Measurements from ENCODE around the gene GALNT17.

GALNT17 gene

DNA sequence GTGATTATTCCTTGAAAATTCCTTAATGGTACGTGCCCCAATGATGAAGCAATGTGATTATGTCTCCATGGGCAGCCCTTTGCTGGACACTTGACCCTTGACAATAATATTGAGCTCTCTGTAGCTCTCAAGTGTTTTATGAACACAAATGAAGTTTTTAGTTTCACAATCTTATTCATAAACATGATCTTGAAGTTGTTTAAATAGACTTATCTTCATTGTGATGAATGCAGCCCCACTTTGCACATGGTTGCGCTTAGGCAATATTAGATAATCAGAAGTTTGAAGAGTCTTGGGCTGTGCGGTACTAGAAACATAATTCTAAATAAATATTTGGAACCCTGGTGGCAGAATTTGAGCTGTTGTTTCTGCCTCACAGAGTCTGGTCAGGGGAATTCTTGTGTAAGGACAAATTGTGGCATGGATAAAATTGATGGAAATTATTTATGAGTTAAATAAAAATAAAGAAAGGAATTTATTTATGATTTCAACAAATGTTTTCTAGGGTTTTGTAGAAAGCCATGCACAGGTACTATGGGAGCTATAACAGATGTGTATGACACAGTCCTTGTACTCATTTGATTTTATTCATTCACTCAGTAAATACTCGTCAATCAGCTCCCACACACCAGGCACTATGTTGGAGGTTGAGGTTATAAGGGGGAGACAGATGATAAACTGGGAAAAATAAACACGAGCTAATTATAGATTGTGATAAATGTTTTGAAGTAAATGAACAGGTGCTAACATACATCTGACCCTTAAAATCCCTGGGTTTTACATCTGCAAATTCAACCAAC lies 217.9 kb downstream of the GALNT17 start:
- H3K27me3 Mint-ChIP-seq, result no peaks in the 10 kb centered on the region
- H3K4me3 Mint-ChIP-seq, result no peak overlapping the region
- H3K4me1 Mint-ChIP-seq (ENCODE audit: low read depth in 2 of 2), result no peaks in the 10 kb centered on the region
- ATAC-seq (replicated peaks) (no peak), DNase-seq (no peak)
- no peak overlapping the region for H3K27ac Mint-ChIP-seq
- H3K36me3 Mint-ChIP-seq (ENCODE audit: insufficient read depth), result no peaks in the 10 kb centered on the region
- peaks cover 10 to 25% of the 10 kb centered on the region in 2 donors for H3K9me3 Mint-ChIP-seq

DNA sequence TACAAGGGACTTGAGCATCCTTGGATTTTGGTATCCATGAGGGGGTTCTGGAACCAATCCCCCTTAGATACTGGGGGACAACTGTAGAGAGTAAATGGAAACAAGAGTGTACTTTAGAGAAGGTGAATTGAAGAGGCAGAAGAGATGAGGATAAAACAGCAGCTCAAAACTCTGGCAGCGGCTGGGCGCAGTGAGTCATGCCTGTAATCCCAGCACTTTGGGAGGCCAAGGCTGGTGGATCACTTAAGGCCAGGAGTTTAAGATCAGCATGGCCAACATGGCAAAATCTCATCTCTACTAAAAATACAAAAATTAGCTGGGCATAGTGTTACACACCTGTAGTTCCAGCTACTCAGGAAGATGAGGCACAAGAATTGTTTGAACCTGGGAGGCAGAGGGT lies 218.7 kb downstream of the GALNT17 start:
- no peak overlapping the region for H3K4me3 Mint-ChIP-seq
- no peaks in the 10 kb centered on the region for H3K27me3 Mint-ChIP-seq
- H3K4me1 Mint-ChIP-seq (ENCODE audit: low read depth in 2 of 2), result no peaks in the 10 kb centered on the region
- H3K36me3 Mint-ChIP-seq (ENCODE audit: insufficient read depth), result no peaks in the 10 kb centered on the region
- no peak for DNase-seq
- H3K9me3 Mint-ChIP-seq, result peaks cover 10 to 25% of the 10 kb centered on the region in 2 donors
- H3K27ac Mint-ChIP-seq, result no peak overlapping the region
- ATAC-seq (replicated peaks), result no peak

DNA sequence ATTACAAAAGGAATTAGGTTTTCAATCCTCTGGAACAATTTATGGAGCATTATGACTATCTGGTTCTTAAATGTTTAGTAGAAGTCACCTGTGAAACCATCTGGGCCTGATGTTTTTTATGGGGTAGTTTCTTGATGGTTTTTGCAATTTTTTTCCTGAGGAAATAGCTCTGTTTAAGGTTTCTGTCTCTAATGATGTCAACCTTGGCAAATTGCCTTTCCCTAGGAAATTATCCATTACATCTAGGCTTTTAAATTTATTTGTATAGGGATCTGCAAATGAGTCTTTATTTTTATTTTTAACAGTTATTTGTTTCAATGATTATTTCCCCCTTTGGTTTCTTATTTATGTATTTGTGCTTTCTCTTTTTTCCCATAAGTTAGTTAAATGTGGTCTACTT lies 222.8 kb downstream of the GALNT17 start:
- Mint-ChIP-seq H3K9me3 (peaks cover 12 to 25% of the 10 kb centered on the region in 2 donors), H3K4me3 (no peak overlapping the region), H3K36me3 (ENCODE audit: insufficient read depth) (no peaks in the 10 kb centered on the region), H3K27ac (no peak overlapping the region), H3K4me1 (ENCODE audit: low read depth in 2 of 2) (no peaks in the 10 kb centered on the region), H3K27me3 (no peaks in the 10 kb centered on the region)
- no peak for ATAC-seq (replicated peaks)
- no peak for DNase-seq

DNA sequence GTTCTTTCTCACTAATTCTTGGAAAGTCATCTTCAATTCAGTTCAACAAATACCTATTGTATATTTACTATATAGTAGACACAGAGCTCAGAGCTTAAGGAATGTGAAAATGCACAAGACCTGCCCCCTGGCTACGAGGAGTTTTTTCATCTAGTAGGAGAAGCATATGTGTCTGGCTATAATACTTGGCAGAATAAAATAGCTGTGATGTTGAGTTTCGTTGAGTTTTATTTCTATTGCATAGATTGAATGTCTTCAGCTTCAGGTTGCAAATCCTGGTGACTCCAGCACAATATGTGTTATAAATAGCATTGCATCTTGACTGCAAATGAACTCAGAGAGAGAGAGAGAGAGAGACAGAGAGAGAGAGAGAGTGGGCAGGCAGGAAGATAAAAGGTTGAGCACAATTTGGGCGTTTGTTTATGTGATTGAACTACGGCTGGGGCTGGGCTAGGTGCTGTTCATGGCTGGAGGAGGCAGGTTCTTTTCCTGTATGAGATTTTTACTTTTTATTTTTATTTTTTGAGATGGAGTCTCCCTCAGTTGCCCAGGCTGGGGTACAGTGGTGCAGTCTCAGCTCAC lies 229.6 kb downstream of the GALNT17 start:
- DNase-seq (no peak), ATAC-seq (replicated peaks) (no peak)
- H3K27me3 Mint-ChIP-seq, result no peaks in the 10 kb centered on the region
- H3K36me3 Mint-ChIP-seq (ENCODE audit: insufficient read depth), result no peaks in the 10 kb centered on the region
- H3K4me3 Mint-ChIP-seq, result no peak overlapping the region
- H3K9me3 Mint-ChIP-seq, result peaks cover 12 to 20% of the 10 kb centered on the region in 2 donors
- H3K4me1 Mint-ChIP-seq (ENCODE audit: low read depth in 2 of 2), result no peaks in the 10 kb centered on the region
- H3K27ac Mint-ChIP-seq, result no peak overlapping the region

DNA sequence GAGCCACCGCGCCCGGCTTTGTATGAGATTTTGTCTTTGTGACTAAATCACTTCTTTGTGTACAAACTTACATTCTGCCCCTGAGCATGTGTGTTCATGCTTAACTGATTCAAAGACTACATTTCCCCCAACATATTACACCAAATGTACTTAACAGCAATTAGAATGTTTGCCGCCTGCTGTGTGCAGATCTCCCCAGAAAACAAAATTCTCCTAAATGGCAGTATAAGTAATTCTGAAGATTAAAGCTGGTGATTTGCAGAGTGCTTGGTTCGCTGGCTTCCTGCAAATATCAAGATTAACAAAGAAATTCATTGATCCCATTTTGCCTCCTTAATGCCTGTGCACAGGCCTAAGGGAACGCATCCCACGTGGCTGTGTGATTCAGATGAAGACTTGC lies 230.3 kb downstream of the GALNT17 start:
- H3K27me3 Mint-ChIP-seq, result no peaks in the 10 kb centered on the region
- peaks cover 12 to 20% of the 10 kb centered on the region in 2 donors for H3K9me3 Mint-ChIP-seq
- DNase-seq, result no peak
- no peak overlapping the region for H3K4me3 Mint-ChIP-seq
- H3K4me1 Mint-ChIP-seq (ENCODE audit: low read depth in 2 of 2), result no peaks in the 10 kb centered on the region
- no peaks in the 10 kb centered on the region for H3K36me3 Mint-ChIP-seq (ENCODE audit: insufficient read depth)
- no peak overlapping the region for H3K27ac Mint-ChIP-seq
- no peak for ATAC-seq (replicated peaks)

DNA sequence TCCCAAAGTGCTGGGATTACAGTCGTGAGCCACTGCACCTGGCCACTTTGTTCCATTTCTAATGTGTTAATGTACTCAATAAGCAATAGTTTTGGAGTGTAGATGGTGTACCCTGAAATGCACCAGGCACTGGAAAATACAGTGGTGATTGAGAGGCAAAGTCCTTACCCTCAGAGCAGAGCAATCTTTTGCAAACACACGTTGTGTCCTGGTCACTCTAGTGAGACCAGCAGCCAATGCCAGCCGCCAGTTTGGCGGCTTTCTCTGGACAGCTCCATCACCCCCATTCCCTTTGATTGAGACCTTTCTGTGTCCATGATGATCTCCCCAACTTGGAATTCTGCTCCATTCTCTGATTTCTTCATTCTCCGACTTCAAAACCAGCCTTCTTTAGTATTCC lies 231.3 kb downstream of the GALNT17 start:
- ATAC-seq (replicated peaks), result no peak
- no peak for DNase-seq
- no peaks in the 10 kb centered on the region for H3K4me1 Mint-ChIP-seq (ENCODE audit: low read depth in 2 of 2)
- peaks cover 12 to 20% of the 10 kb centered on the region in 2 donors for H3K9me3 Mint-ChIP-seq
- H3K27ac Mint-ChIP-seq, result no peak overlapping the region
- no peaks in the 10 kb centered on the region for H3K27me3 Mint-ChIP-seq
- H3K4me3 Mint-ChIP-seq, result no peak overlapping the region
- no peaks in the 10 kb centered on the region for H3K36me3 Mint-ChIP-seq (ENCODE audit: insufficient read depth)

DNA sequence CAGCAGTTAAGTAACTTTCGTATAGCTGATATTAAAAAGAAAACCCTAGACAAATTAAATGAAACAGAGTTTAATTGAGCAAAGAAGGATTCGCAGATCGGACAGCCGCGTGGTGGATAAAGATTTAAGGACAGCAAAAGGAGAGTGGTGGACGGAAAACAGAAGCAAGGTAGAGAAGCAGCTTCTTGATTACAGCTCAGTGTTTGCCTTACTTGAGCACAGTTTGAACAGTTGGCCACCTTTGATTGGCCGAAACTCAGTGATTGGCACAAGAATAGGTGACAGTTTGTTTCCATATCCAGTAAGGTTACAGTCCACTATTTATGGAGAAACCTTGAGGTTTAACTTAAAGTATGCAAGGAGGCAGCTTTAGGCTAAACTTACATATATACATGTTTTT lies 231.7 kb downstream of the GALNT17 start:
- no peak for ATAC-seq (replicated peaks)
- Mint-ChIP-seq H3K4me1 (ENCODE audit: low read depth in 2 of 2) (no peaks in the 10 kb centered on the region), H3K27ac (no peak overlapping the region)

DNA sequence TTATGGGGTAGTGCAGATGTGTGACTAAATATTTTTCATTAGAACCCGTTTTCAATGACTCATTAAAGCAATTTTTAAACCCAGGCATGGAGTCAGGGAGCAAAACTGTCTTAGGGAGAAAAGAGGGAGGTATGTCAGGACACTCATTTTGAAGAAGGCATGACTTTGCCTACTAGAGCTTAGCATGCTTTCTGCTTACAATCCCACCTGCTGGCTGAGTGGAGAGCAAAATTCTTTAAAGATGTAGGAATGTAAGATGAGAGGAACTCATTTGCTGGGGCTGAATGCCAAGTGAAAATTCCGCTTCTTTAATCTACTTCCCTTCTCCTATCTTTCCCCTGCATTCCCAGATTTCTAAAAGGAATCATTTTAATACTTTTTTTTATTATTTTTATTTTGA lies 232.6 kb downstream of the GALNT17 start:
- ATAC-seq (replicated peaks) (no peak), DNase-seq (no peak)
- Mint-ChIP-seq H3K4me3 (no peak overlapping the region), H3K9me3 (peaks cover 14 to 20% of the 10 kb centered on the region in 2 donors), H3K4me1 (ENCODE audit: low read depth in 2 of 2) (no peaks in the 10 kb centered on the region), H3K36me3 (ENCODE audit: insufficient read depth) (no peaks in the 10 kb centered on the region), H3K27me3 (no peaks in the 10 kb centered on the region), H3K27ac (no peak overlapping the region)

More for the DNA sequence above, 231.7 kb downstream of the GALNT17 start:
- Mint-ChIP-seq H3K36me3 (ENCODE audit: insufficient read depth) (no peaks in the 10 kb centered on the region), H3K27me3 (no peaks in the 10 kb centered on the region), H3K4me3 (no peak overlapping the region), H3K9me3 (peaks cover 14 to 20% of the 10 kb centered on the region in 2 donors)
- no peak for DNase-seq

DNA sequence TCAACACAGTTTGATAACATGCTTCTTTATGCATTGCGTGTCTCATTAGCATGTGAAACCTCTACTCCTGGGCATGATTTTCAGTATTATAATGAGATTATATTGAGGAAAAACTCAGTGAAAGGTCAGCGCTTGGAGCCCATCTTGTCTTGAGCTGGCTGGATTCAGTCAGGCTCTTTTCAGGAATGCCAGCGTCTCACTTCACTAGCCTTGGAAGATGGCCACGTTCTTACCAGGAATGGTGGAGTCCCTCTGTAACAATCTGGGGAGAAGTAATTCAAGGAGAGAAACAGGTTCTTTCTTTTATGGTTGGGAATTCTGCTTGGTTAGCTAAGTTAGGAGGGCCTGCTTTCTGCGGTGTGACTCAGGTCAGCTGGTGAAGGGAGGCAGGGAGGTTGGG lies 241.0 kb downstream of the GALNT17 start:
- Mint-ChIP-seq H3K27ac (no peak overlapping the region), H3K36me3 (ENCODE audit: insufficient read depth) (no peaks in the 10 kb centered on the region), H3K4me3 (no peak overlapping the region), H3K4me1 (ENCODE audit: low read depth in 2 of 2) (no peaks in the 10 kb centered on the region), H3K27me3 (no peaks in the 10 kb centered on the region), H3K9me3 (peaks cover 15% of the 10 kb centered on the region in 2 donors)
- DNase-seq (no peak), ATAC-seq (replicated peaks) (no peak)

DNA sequence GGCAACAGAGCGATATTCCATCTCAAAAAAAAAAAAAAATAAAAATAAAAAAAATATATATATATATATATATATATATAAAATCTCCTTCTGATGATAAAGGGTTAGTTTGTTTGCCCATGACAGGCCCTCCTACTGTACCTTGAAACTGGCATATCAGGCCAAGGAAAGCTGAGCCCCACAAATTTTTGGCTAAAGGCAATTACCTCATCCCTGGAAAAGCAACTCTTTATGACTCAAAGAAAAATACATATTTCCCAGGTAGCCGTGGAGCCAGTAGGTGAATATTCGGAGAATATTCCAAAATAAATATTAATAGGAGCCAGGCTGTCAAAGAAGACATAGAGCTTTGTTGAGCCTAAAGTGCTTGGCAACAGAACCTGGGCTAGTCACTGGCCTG lies 245.1 kb downstream of the GALNT17 start:
- Mint-ChIP-seq H3K27ac (no peak overlapping the region), H3K4me1 (ENCODE audit: low read depth in 2 of 2) (no peaks in the 10 kb centered on the region), H3K27me3 (no peaks in the 10 kb centered on the region), H3K4me3 (no peak overlapping the region), H3K36me3 (ENCODE audit: insufficient read depth) (no peaks in the 10 kb centered on the region), H3K9me3 (peaks cover 28 to 41% of the 10 kb centered on the region in 2 donors)
- DNase-seq, result no peak
- ATAC-seq (replicated peaks), result no peak

DNA sequence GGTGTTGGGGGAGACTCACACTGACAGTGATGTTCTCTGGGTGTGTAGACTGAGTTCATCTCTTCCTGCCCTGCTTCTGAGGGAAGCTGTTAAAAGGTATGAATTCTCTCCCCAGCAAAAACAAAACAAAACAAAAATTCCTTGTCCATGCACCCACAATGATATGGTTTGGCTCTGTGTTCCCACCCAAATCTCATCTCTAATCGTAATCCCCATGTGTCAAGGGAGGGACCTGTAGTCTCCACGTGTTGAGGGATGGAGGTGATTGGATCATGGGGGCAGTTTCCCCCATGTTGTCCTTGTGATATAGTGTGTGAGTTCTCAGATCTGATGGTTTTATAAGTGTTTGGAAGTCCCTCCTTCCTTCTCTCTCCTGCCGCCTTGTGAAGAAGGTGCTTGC lies 245.5 kb downstream of the GALNT17 start:
- Mint-ChIP-seq H3K36me3 (ENCODE audit: insufficient read depth) (no peaks in the 10 kb centered on the region), H3K4me3 (no peak overlapping the region), H3K9me3 (peaks cover 28 to 41% of the 10 kb centered on the region in 2 donors), H3K27me3 (no peaks in the 10 kb centered on the region), H3K4me1 (ENCODE audit: low read depth in 2 of 2) (no peaks in the 10 kb centered on the region), H3K27ac (no peak overlapping the region)
- DNase-seq (no peak), ATAC-seq (replicated peaks) (no peak)

DNA sequence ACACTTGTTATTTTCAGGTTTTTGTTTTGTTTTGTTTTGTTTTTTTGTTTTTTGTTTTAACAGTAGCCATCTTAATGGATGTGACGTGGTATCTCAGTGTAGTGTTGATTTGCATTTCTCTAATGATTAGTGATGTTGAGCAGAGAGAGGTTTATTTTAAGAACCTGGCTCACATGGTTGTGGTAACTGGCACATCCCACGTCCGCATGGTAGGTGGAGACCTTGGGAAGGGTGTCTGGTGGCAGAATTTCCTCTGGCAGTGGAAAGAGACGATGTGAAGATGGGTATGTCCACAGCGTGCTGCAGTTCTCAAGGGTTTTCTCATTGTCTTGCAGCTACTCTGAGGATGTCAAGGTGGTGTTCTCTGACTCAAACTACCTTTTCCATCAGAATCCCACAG lies 252.2 kb downstream of the GALNT17 start:
- peaks cover 17 to 26% of the 10 kb centered on the region in 2 donors for H3K9me3 Mint-ChIP-seq
- no peak overlapping the region for H3K4me3 Mint-ChIP-seq
- DNase-seq, result no peak
- H3K27me3 Mint-ChIP-seq, result no peaks in the 10 kb centered on the region
- no peaks in the 10 kb centered on the region for H3K4me1 Mint-ChIP-seq (ENCODE audit: low read depth in 2 of 2)
- H3K36me3 Mint-ChIP-seq (ENCODE audit: insufficient read depth), result no peaks in the 10 kb centered on the region
- ATAC-seq (replicated peaks), result no peak
- no peak overlapping the region for H3K27ac Mint-ChIP-seq

DNA sequence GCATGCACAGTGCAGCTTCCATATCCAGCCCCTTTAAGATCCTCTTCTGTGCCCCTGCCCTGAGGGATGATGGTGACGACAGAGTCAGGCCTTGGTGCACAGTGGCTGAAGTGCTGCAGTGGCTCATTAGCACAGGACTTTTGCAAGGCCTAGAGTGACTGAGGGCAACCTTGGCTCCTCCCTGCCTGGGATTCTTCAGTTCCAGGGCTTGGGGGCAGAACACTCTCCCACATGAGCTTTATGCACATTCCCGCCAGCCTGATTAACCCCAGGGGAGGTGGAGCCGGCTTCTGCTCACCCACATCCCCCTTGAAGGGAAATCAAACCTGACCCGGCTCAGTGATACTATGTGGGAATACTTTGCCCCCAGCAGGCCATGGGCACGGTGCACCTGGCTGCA lies 253.4 kb downstream of the GALNT17 start:
- no peak overlapping the region for H3K27ac Mint-ChIP-seq
- H3K4me1 Mint-ChIP-seq (ENCODE audit: low read depth in 2 of 2), result no peaks in the 10 kb centered on the region
- H3K27me3 Mint-ChIP-seq, result no peaks in the 10 kb centered on the region
- ATAC-seq (replicated peaks) (no peak), DNase-seq (no peak)
- H3K36me3 Mint-ChIP-seq (ENCODE audit: insufficient read depth), result no peaks in the 10 kb centered on the region
- no peak overlapping the region for H3K4me3 Mint-ChIP-seq
- H3K9me3 Mint-ChIP-seq, result peaks cover 8 to 14% of the 10 kb centered on the region in 2 donors

DNA sequence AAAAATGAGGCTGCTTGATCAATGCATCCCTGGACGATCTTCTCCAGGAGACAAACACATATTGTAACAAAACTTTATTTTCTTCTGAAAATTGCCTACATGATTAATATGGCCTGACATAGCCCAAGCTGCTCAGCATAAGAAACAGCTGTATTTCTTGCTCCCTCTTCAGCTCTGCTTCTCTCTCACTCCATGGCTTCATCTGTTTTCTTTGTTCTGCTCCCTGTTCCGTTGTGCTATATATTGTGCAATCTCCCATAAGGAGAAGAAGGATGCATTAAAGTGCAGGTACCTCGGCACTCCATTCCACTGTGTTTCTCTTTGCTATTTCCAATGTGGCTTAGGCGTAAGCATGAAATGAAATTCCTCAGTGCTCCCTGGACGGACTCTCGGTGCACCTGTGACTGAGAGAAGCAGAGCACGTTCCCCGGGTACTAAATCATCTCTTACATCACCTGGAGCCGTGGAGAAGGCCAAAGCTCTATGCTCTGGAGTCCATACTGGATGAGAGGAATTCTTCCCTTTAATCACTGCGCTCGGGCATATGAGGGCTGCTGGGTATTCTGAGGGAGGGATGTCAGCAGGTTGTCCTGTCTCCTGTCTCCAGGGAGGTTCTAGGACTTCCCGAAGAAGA lies 254.3 kb downstream of the GALNT17 start:
- H3K36me3 Mint-ChIP-seq (ENCODE audit: insufficient read depth), result no peaks in the 10 kb centered on the region
- H3K9me3 Mint-ChIP-seq, result peaks cover 8% of the 10 kb centered on the region in 2 donors
- no peak overlapping the region for H3K4me3 Mint-ChIP-seq
- DNase-seq, result no peak
- no peak for ATAC-seq (replicated peaks)
- H3K27me3 Mint-ChIP-seq, result no peaks in the 10 kb centered on the region
- no peaks in the 10 kb centered on the region for H3K4me1 Mint-ChIP-seq (ENCODE audit: low read depth in 2 of 2)
- H3K27ac Mint-ChIP-seq, result no peak overlapping the region

Measured in effector memory CD8-positive, alpha-beta T cell (primary cell).